Measurements from ENCODE around the gene SGTA. TPM values are rescaled to one million over a fixed set of nuclear protein-coding genes. Genes with fewer than 3 reads are reported as not detected.

SGTA gene
- total RNA-seq, 4 donors from 2014 or later, result 32.7 to 50.4 (median 36.7) TPM

GRCh38 chr19:2719920-2720776, 62.9 kb downstream of the SGTA start:
- DNase-seq (ENCODE audit: low spot score), result no peak
- ATAC-seq (ENCODE audit: low FRiP score), result no peak
- no peak for TF ChIP-seq CTCF (IDR thresholded peaks at IDR 0.05)

- ATAC-seq (ENCODE audit: low FRiP score), result no peak
- DNase-seq (ENCODE audit: low spot score), result no peak
- TF ChIP-seq CTCF (IDR thresholded peaks at IDR 0.05), result no peak
Observed at GRCh38 chr19:2719232-2719735, 63.8 kb downstream of the SGTA start.

- ATAC-seq (ENCODE audit: low FRiP score) (no peak), DNase-seq (ENCODE audit: low spot score) (no peak)
- no peak for TF ChIP-seq CTCF (IDR thresholded peaks at IDR 0.05)
Observed at GRCh38 chr19:2717638-2718541, 65.2 kb downstream of the SGTA start.

GRCh38 chr19:2716722-2717637, 66.1 kb downstream of the SGTA start:
- no peak for TF ChIP-seq CTCF (IDR thresholded peaks at IDR 0.05)
- DNase-seq (ENCODE audit: low spot score) (no peak), ATAC-seq (ENCODE audit: low FRiP score) (no peak)

- no peak for DNase-seq (ENCODE audit: low spot score)
- no peak for TF ChIP-seq CTCF (IDR thresholded peaks at IDR 0.05)
Observed at GRCh38 chr19:2716275-2716650, 66.8 kb downstream of the SGTA start.

More at GRCh38 chr19:2716275-2716650, 66.8 kb downstream of the SGTA start:
- ATAC-seq (ENCODE audit: low FRiP score), result no peak
